ENCODE data around the gene MAP3K2.
"Not testable (repeated sequence)": the region's sequence is repeated elsewhere in the genome, so short reads cannot be mapped to it uniquely, and the experiment has no call there.

The MAP3K2 gene

DNA sequence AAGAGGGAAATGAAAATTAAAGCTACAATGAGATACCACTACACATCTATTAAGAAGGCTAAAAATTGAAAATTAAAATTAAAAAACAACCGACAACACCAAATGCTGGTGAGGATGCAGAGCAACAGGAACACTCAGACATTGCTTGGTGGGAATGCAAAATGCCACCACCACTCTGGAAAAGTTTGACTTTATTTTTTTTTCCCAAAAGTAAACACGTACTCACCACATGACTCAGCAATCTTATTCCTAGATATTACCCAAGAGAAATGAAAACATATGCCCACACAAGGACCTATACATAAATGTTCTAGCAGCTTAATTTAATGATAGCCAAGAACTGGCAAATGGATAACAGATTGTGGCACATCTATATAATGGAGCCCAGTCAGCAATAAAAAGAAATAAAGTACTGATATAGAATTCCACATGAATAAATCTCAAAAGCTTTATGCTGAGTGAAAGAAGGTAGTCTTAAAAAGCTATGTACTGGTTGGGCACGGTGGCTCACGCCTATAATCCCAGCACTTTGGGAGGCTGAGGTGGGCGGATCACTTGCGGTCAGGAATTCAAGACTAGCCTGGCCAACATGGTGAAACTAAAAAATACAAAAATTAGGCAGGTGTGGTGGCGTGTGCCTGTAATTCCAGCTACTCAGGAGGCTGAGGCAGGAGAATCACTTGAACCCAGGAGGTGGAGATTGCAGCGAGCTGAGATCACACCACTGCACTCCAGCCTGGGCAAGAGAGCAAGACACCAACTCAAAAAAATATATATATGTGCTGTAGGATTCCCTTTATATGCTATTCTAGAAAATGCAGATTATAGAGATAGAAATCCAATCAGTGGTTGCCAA, 26.2 kb upstream of the MAP3K2 start:
- TF ChIP-seq, protein P1, sequence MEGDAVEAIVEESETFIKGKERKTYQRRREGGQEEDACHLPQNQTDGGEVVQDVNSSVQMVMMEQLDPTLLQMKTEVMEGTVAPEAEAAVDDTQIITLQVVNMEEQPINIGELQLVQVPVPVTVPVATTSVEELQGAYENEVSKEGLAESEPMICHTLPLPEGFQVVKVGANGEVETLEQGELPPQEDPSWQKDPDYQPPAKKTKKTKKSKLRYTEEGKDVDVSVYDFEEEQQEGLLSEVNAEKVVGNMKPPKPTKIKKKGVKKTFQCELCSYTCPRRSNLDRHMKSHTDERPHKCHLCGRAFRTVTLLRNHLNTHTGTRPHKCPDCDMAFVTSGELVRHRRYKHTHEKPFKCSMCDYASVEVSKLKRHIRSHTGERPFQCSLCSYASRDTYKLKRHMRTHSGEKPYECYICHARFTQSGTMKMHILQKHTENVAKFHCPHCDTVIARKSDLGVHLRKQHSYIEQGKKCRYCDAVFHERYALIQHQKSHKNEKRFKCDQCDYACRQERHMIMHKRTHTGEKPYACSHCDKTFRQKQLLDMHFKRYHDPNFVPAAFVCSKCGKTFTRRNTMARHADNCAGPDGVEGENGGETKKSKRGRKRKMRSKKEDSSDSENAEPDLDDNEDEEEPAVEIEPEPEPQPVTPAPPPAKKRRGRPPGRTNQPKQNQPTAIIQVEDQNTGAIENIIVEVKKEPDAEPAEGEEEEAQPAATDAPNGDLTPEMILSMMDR (conservative IDR thresholded peaks at IDR 0.05; ENCODE audit: low read depth): no peak
- ChIA-PET CTCF (interaction anchor here (0.6 to 1.2 kb wide), 3 partner anchors 13 to 236 kb away, joined by 3 read pairs; no protein-coding TSS in a partner anchor), POLR2A (ENCODE audit: low non-redundant PET) (no interaction called here)

DNA sequence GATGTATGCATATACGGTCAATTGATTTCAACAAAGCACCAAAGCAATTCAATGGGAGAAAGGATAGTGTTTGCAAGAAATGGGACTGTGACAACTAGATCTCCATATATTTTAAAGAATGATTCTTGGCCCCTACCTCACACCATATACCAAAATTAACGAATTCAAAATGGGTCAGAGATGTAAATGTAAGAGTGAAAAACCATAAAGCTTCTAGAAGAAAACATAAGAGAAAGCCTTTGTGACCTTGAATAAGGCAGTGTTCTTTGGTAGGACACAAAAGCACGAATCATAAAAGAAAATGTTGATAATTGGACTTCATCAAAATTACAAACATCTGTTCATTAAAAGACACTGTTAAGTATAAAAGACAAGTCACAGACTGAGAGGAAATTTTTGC, 25.4 kb upstream of the MAP3K2 start:
- TF ChIP-seq, protein P1 (conservative IDR thresholded peaks at IDR 0.05; ENCODE audit: low read depth): no peak
- ChIA-PET POLR2A (ENCODE audit: low non-redundant PET) (no interaction called here), CTCF (interaction anchor here (1.2 kb wide), 1 partner anchor 89 kb away, joined by 3 read pairs; no protein-coding TSS in a partner anchor)
- DNase-seq (ENCODE audit: low spot score): no peak
- H3K27ac ChIP-seq: no peak overlapping the region

More for the DNA sequence above, 26.2 kb upstream of the MAP3K2 start:
- peak; percentile 23 for DNase-seq (ENCODE audit: low spot score)
- H3K27ac ChIP-seq: peak overlapping the region; percentile 89

DNA sequence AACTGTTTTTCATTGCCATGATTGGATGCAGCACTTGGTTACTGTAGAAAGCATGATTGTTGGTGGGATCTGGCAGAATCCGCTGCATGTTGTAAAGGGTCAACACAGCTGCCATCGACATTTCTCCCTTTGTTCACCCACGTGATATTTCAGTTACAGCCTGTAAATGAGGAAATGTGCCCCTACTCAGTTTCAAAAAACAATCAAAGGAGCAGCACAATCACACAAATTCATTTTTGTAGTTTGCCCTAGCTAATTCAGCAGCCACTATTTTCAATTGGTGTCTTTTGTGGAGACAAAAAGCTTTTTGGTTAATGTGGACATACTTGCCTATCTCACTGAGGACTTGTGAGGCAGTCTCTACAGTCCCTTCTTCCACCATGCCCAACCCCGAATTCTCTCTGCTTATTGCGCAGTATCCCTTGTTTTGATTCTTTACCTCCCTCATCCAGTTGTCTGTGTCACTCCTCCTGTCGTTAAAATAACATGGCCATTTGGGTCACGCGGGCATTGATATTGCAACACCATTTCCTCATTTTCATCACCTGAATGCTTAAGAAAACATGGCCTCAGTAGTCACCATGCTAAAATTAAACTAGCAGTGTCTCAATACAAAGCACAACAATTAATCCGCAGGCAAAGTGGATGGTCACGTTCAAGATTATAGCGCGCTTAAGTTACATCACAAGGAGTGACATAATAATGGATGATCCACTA, 24.0 kb upstream of the MAP3K2 start:
- TF ChIP-seq, protein P1 (conservative IDR thresholded peaks at IDR 0.05; ENCODE audit: low read depth): no peak
- ChIA-PET POLR2A (ENCODE audit: low non-redundant PET) (no interaction called here), CTCF (no interaction called here)
- peak overlapping the region; percentile 21; the same call in 1 of the 2 replicates for H3K27ac ChIP-seq
- DNase-seq (ENCODE audit: low spot score): no peak

DNA sequence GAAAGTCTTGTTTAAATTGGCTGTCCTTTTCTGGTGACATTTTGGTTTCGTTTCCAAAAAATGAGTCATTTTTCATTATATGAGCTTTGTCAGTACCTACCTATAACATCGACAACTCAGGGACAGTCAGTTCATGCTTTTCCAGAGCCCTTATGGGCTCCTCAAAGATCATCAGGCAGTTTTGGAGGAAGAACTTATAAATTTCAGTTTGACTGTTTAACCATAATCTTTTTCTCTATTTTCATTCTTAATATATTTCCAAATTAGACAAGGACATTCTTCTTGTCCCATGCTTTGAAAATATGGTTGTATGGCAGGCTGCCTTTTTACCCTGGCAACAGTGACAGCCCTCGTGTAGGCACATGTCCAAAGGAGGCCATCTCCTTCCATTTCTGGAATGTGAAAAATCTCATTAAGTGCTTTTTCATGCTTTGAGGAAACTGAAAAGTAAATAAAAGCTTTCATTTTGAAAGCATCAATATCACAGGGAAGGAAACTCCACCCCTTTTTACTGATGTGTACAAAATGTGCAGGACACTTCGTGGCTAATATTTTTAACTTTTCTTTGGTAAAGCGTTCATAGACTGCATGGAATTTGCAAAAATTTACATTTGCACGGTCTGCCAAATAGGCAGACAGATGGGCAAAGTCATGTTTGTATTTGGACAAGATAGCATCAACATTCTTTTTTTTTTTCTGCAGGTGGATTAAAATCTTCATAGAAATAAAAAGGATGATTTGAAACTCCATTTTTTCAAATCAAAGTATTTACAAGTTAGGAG, 23.3 kb upstream of the MAP3K2 start:
- TF ChIP-seq, protein P1 (conservative IDR thresholded peaks at IDR 0.05; ENCODE audit: low read depth): no peak
- ChIA-PET POLR2A (ENCODE audit: low non-redundant PET) (no interaction called here), CTCF (interaction anchor here (0.6 kb wide), 1 partner anchor 56 kb away, joined by 3 read pairs; no protein-coding TSS in a partner anchor)
- peak; percentile 49 for DNase-seq (ENCODE audit: low spot score)
- H3K27ac ChIP-seq: peak overlapping the region; percentile 90

DNA sequence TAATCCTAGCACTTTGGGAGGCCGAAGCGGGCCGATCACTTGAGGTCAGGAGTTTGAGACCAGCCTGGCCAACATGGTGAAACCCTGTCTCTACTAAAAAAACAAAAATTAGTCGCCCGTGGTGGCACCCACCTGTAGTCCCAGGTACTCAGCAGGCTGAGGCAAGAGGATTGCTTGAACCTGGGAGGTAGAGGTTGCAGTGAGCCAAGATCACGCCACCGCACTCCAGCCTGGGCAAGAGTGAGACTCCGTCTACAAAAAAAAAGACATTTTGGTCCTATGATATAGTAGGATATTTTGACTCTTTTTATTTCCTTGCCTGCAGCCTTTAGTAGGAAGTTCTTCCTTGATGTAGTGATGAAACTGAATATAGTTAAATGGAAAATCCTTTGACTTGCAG, 21.9 kb upstream of the MAP3K2 start:
- CTCF ChIA-PET; POLR2A ChIA-PET (ENCODE audit: low non-redundant PET); DNase-seq (ENCODE audit: low spot score): not testable (repeated sequence)
- H3K27ac ChIP-seq: peak overlapping the region; percentile 90

DNA sequence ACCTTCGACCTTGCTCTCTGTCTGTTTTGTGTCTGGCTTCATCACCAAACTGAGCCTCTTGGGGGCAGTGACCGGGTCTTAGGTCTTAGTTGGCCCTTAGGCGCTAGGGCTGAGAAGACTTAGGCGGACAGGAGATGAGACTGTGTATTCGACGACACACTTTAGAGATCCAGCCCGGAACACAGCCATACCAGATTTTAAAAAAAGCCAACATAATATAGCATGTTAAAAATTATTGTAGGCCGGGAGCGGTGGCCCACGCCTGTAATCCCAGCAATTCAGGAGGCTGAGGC, 21.0 kb upstream of the MAP3K2 start:
- CTCF ChIA-PET: no interaction called here
- POLR2A ChIA-PET (ENCODE audit: low non-redundant PET): no interaction called here
- H3K27ac ChIP-seq: peak overlapping the region; percentile 90
- DNase-seq (ENCODE audit: low spot score): no peak
- TF ChIP-seq, protein P1 (conservative IDR thresholded peaks at IDR 0.05; ENCODE audit: low read depth): no peak
